Tibial nerve (tissue), 4 donors: ENCODE results near the gene ADIRF.

Source experiments
- EP300 ChIP-seq, 2 donors: sonication (generic); formaldehyde crosslinking; IDR thresholded peaks; one replicate each; pipeline ENCODE4 v1.6.1; 2017; ENCODE audit warnings: antibody characterized with exemption in 2 of 2, mild to moderate bottlenecking in 1 of 2
- POLR2A ChIP-seq, 2 donors: fragments of 450-650 bp; IDR thresholded peaks; one replicate each; pipeline ENCODE4 v1.6.1; 2017; ENCODE audit warnings: antibody characterized with exemption in 2 of 2, mild to moderate bottlenecking in 2 of 2, moderate library complexity in 2 of 2
- TF ChIP-seq, protein P1 (sequence below), 5 experiments: fragments of 200-600 bp in 3 of 5; fragments of 450-650 bp in 2 of 5; sonication (generic) in 3 of 5; IDR thresholded peaks; one replicate each; pipeline ENCODE4 v1.5.1; 2016 to 2019; ENCODE audit warnings: antibody characterized with exemption in 5 of 5, mild to moderate bottlenecking in 3 of 5, moderate library complexity in 2 of 5

DNA sequence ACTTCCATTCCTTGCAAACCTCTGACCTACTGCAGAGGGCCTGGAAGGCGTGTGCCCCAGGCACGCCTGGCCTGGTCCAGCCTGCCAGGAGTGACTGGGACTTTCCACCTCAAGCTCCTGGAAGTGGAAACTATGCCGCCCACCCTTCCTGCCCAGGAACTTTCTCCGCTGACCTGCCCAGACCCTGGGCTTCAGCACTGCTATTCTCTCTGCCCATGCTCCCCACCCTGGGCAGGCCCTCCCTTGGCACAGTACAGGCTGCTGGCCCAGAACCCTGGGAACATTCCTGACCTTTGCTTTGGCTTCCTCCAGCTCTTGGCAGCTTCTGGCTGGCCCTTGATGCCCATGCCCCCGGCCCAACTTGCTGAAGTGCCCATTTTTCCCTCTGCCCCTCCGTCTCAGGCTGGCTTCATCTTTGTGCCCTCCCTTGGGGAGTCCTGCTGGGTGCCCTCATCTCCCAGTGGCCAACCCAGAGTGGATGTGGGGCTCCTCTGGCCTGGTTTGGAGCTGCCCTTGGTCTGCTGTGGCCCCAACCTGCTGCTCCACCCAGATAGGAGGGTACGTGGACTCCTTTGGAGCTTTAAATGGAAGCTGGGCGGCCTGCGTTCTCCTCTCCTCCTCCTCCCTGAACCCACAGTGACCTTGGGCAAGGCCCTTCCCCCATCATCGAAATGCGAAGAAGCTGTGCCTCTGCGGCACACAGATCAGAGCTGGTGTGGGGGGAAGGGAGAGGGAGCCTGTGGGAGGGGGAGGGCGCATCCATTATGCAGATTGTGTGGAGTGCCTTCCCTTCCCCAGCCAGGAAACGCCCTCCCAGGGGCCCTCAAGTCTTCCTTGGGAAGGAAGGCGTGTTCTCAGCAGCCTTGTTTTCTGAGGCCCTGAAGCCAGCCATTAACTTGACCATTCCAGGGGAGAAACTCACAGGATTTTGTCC is 14.3 kb upstream of the ADIRF start:
- TF ChIP-seq, protein P1, sequence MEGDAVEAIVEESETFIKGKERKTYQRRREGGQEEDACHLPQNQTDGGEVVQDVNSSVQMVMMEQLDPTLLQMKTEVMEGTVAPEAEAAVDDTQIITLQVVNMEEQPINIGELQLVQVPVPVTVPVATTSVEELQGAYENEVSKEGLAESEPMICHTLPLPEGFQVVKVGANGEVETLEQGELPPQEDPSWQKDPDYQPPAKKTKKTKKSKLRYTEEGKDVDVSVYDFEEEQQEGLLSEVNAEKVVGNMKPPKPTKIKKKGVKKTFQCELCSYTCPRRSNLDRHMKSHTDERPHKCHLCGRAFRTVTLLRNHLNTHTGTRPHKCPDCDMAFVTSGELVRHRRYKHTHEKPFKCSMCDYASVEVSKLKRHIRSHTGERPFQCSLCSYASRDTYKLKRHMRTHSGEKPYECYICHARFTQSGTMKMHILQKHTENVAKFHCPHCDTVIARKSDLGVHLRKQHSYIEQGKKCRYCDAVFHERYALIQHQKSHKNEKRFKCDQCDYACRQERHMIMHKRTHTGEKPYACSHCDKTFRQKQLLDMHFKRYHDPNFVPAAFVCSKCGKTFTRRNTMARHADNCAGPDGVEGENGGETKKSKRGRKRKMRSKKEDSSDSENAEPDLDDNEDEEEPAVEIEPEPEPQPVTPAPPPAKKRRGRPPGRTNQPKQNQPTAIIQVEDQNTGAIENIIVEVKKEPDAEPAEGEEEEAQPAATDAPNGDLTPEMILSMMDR (IDR thresholded peaks at IDR 0.05), result no peak
- TF ChIP-seq POLR2A (IDR thresholded peaks at IDR 0.05) (peak in 1 of 2 donors; percentile 27), EP300 (IDR thresholded peaks at IDR 0.05) (peak in 1 of 2 donors; percentile 80)
